ENCODE data around the gene SH3BGR.

The SH3BGR gene

GRCh38 chr21:39555911-39556590 is 104.3 kb downstream of the SH3BGR start:
- DNase-seq, result no peak

DNA sequence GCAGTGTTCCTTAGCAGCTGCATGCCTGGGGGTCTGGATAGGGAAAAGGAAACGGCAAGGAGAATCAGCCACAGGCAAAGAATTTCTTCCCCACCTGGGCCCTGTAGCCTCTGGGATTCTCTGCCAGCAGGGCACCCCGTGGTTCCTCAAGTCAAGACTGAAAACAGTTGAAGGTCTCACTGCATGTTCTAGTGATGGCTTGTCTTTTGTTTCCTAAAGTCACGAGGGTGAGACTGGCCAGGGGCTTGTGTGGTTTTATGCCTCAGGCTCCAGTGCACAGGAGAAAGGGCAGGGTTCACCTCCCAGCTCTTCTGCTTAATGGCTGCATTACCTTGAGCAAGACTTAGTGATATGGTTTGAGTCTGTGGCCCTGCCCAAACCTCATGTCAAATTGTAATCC is 107.7 kb downstream of the SH3BGR start:
- DNase-seq, result no peak

DNA sequence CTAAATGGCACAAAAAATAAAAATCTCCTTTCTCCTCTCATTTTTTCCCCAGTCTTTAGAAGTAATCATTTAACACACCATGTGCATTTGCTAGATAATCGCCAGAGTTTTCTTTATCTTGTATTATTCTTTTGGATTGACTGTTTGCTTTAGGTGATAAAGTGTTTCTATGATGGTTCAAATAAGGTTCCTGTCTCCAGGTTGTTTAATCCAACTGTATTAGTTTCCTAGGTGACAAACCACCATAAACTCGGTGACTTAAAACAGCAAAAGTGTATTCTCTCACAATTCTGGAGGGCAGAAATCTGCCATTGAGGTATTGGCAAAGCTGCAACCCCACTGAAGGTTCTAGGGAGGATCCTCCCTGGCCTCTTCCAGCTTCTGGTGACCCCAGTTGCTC is 109.4 kb downstream of the SH3BGR start:
- no peak for DNase-seq

DNA sequence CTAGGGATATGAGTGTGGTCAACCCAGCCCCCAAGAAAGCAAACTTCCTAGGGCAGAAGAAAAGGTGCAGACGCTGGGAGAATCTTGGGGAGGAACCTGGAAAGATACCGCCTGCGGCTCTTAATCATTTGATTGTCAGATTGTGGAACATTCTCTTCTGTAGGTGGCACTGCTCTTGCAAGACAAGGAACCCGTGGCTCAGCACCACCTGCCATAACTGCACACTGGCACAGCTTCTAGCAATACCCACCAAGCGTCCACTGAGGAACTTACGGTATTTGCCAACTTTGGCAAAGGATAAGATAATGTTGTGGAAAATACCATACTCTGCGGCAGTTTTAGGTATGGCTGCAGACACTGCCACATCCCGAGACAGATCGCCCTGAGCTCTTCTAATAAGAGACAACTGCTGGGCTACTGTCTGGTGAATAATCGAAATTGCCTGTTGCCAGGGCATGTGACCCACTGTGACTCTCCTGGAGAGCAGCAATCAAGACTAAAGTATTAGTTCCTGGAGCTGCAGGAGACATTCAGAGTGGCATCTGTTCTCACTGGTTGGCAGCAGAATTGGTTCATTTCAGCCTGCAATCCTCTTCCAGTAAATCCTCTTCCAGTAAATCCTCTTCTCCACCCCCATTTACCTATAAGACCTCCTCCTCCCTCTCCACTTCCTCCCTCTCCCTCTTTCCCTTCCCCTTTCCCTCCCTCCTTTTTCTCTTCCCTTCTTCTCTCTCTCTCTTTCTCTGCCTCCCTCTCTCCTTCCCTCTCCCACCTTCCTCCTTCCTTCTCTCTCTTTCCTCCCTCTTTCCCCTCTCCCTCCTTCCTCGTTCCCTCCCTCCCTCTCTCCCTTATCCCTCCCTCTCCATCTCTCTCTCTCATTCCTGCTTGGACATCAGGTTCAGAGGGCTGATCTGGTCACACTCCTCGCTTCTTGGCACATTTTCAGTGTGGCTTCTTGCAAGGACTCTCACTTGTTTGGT is 111.3 kb downstream of the SH3BGR start:
- DNase-seq, result no peak

DNA sequence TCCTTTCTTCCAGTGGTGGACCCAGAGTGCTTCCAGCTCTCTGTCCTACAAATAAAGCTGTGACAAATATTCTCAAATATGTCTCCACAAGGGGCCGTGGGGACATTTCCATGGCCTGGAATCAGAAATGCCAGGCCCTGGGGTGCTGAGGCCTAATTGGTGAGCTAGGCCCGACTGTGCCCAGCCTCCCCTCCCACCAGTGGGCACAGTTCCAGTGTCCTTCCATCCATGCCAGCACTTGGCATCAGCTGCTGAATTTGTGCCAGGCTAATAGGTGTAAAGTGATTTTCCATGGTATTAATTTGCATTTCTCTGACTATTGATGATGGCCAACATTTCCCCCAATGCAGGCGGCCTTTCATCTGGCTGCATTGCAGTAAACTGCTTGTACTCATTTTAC is 112.4 kb downstream of the SH3BGR start:
- DNase-seq, result no peak
